Liver (tissue), 3 donors: Measurements from ENCODE around the gene UBE3A.

ENCODE experiments used
- CTCF ChIP-seq: fragments of 150-350 bp; IDR thresholded peaks from 2 replicates; pipeline ENCODE4 v1.5.1; 2017; ENCODE audit warnings: improper control_type of control experiment, low read depth, low read length; ENCODE audit not compliant: missing input control
- TAF1 ChIP-seq: conservative IDR thresholded peaks from 2 replicates; pipeline ENCODE4 v1.6.1; 2016; ENCODE audit warnings: antibody characterized with exemption, mild to moderate bottlenecking
- donor health status: healthy.
- donor health status: healthy.

- TF ChIP-seq CTCF: no peak
- no peak for TF ChIP-seq TAF1
Observed at GRCh38 chr15:25464383-25464782, 25.6 kb upstream of the UBE3A start.
